GM19193 (cell line): ENCODE data around the gene TCERG1L.

Source experiments
- POLR2A ChIP-seq: IDR thresholded peaks from 4 replicates; pipeline ENCODE4 v1.6.1; 2011; ENCODE audit not compliant: insufficient read depth, insufficient read length; ENCODE audit errors: extremely low read depth

TCERG1L gene

DNA sequence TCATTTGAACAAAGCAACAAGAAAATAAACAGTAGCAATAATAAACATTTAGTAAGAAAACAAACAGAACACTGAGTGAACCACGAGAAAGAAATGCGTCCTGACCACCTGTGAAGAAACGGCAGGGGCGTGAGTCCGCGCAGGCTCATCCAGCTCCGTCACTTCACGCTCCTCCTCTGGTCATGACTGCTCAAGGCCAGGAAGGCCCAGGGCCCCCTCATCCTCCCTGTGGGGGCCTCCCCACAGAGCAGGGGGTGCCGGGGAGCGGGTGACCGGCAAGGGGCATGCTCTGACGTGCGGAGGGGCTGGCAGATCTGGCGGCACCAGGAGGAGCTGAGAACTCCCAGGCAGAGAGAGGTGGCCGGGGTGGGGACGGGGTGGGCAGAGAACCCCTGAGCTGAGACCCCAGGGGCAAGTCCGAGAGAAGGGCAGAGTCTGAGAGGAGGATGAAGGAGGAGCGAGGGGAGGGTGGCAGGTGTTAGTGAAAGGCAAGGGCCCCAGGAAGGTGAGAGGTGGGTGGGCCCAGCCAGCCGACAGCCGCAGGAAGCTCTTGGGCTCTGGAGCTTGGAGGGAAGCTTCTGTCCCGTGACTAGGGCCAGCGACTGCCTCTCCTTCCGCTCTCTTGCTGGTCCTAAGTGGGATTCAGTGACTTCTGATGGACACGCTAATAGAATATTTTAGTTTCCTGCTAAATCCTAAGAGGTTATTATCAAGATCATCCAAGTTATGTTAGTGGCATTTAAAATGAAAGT lies 223.9 kb downstream of the TCERG1L start:
- no peak for TF ChIP-seq POLR2A

DNA sequence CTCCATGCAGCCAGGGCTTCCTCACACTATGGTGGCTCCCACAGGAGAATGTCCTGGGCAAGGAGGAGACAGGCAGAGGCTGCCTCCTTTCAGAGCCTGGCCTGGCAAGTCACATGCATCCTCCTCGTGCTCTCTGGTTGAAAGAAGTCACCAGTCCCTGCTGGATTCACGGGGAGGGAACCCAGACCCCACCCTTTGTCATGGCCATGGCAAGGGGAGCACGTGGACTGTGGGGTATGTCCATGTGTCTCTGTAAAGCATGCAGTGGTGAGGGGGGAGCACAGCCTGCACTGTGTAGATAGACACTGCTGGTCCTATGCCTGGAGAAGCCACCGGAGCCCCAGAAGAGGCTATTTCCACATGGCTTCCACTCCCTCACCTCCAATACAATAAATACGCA lies 225.0 kb downstream of the TCERG1L start:
- no peak for TF ChIP-seq POLR2A

DNA sequence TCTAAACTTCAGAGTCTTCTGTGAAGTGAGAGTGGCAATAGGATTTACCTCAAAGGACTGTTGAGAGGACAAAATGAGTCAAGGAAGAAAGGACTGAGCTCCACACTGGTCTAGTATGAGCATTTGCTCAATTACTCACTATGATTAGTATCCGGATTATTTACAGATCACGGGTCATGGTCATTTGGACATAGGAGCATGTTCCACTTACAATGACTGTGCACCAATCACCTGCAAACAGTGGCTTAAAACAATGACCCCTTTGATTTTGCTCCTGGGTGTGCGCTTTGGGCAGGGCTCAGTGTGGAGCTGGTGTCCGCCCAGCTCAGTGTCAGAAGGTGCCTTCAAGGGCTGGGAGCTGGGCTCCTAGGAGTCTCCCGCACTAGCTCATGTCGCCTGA lies 225.4 kb downstream of the TCERG1L start:
- TF ChIP-seq POLR2A, result no peak

DNA sequence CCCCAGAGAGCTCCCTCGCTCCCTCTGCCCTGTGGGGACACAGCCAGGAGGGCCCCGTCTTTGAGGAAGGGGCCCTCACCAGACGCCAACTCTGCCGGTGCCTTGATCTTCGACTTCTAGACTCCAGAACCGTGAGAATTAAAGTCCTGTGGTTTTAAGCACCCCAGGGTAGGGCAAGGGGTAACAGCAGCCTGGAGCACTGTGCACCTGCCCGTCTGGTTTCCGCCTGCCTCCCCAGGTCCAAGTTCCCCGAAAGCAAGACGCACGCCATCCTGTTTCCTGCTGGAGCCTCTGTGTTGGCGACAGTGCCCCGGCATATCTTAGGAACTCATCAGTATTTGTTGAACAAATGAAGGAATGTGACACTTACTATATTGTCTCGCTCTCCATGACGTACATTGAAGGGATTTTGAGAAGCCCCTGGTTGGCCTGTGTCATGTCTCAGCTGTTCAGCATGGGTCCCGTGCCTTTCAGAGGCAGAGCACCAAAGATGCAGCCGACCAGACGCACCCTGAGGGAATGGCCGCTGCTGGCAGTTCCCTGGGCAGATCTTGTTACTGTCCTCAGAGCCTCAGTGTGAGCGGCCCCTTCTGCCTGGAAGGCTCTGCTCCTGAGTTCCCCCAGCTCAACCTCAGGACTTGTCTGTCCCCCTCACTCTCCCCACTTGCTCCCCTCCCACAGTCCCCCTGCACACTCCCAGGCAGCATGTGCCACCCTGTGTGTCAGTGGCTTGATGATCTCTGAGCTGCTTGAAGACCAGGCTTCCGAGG lies 226.2 kb downstream of the TCERG1L start:
- no peak for TF ChIP-seq POLR2A

DNA sequence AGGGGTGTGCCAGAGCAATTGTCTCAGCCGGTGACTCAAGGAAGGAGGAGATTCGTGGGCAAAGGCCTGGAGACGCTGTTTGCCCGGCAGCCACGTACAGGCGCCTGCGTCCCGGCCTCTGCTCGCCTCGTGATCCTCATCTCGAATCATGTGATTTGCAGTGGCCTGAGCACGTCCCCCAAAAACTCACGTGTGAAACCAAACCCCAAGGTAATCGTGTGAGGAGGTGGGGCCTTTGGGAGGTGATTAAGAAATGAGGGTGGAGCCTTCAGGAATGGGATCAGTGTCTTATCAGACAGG lies 226.8 kb downstream of the TCERG1L start:
- no peak for TF ChIP-seq POLR2A

DNA sequence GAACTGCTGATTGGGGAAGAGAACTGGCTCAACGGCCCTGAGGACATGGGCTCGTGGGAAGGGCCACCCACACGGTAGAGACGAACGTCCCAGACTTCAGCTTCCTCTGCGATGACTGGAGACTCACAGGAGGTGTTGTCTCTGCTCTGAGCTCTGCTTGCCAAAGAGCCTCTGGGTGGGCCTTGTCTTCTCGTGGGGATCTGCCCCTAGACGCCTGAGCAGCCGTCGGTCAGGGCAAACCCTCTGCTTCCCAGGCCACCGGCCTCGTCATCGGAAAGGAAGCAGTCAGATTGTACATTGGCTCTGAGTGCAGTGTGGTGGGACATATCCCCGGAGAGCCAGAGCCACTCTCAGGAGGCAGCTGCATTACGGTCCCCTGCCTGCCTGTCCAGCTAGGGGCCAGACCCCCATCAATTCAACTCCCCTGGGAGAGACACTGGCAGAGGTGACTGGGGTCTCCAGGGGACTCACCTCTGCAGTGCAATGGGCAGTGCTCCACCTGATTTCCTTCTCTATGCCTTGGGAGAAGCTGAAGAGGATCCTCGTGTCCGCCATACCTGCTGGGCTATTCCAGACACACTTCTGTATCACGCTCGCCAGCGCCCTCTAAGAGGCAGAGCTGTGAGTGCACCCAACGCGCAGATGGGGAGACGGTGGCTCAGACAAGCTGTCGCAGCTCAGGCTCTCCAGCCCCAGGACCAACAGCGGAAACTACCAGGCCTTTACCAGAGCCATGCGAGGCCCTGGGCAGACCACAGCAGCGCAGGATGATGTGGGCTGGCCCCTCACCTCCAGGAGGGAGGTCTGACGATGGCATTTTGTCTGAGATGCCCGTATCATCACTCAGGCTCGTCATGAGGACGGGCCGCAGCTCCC lies 227.4 kb downstream of the TCERG1L start:
- no peak for TF ChIP-seq POLR2A

DNA sequence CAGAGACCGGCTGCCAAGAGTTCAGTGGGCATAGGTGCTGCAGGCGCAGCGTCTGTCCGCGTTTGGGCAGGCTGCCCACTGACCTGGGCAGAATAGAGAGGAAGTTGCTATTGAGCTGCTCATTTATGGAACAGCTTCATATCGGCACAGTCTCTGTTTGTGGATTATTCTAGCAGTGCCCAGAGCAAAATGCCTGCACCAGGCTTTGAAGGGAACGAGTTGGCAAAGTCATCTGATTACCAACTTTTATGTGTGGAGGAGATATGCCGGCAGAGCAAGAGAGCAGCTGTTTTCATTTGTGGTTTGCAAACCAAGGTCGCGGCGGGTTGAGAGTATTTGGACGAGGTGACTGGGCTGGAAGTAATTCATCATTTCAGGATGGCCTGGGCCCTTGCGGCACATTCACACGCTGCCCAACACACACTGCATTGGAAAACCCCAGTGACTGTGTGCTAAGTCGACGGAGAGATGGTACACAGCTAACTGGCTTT lies 228.5 kb downstream of the TCERG1L start:
- no peak for TF ChIP-seq POLR2A

DNA sequence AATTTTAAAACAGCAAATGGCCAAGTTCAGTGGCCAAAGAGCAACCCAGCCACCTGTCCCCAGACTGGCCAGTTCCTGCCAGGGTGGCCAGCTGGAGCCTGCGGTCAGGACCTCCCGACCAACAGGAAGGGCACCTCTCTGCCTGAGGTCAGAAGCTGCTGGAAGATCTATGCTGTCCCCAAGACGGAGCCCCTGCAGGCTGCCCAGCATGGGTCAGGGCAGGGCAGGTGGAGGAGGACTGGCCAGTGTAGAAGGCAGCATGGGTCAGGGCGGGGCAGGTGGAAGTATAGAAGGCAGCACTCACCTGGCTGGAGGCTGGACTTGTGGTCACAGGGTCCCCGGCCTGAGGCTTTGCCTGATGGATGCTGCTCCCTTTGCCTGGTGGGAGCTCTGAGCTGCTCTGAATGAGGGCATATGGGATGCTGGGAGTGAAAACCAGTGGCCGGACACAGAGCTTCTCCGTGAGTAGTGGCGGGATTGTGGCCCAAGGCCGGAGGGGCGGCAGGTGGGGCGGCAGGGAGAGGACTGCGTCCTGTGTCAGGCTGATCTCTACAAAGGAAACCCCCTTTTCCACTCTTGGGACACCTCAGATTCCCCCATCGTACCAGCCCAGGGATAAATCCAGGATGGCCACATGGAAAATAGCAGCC lies 229.2 kb downstream of the TCERG1L start:
- no peak for TF ChIP-seq POLR2A

DNA sequence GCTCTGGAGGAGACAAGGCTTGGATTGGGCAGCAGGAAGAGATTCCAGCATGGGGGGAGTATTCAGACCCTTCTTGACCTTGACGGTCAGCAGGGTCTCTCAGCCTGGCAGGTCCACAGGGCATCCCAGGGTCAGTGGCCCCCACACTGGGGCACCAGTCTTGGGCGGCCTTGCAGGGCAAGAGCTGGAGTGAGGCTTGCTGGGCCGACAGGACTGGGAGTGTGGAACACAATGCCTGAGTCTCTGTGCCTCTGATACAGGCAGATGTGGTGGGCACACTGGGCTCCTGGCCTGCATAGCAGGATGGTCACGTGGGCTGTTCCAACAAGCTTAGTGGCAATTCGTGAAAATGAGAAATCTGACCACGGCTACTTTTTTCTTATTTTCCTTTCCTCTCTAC lies 229.7 kb downstream of the TCERG1L start:
- no peak for TF ChIP-seq POLR2A

DNA sequence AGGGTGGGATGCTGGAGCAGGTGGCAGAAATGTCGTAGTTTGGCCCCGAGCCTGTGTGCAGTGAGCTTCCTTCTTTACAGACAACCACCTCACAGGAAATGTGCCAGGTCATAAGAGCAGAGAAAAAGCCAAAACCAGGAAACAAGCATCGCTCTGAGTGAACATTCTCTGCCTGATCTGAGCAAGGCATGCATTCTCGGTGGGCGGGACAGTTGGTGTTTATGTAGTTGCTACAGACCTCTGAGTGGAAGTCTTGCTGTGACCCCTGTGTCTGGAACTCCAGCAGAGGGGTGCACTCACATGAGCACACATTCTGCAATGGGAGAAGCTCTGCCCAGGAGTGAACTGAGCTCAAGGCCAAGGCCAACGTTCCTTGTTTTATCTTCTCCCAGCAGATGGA lies 230.1 kb downstream of the TCERG1L start:
- no peak for TF ChIP-seq POLR2A

DNA sequence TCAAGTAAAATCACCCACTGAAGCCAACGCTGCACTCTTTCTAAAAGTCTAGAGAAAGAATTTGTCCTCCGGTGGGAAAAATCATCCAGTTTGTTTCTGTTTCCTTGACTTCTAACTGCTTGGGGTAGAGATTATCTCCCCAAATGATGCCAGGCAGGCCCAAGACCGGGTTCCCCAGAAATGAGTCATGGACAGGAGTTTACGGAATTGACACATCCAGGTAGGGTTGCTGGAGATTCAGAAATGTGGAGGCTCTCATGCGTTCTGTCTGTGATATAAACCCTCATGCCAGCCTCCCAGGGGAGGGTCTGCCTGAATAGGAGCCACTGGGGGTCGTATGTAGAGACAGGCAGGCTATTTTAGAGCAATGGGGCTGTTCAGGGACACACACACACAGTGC lies 230.9 kb downstream of the TCERG1L start:
- TF ChIP-seq POLR2A, result no peak

DNA sequence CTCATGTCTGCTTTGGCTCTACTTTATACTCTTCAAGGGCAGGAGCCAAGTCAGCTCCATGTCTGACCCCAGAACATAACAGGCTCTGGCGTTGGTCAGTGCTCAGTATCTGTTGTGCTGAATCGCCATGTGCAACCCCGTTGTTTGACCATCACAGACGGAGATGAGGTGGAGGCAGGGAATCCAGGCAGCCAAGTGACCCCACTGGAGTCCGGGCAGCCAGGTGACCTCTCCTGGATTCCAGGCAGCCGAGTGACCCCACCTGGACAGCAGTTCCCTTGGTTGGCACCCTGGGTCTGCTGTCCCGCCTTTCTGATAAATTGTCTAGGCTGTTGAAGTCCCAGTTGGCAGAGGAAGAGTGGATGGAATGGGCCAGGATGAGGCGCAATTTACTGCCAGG lies 232.2 kb downstream of the TCERG1L start:
- no peak for TF ChIP-seq POLR2A

DNA sequence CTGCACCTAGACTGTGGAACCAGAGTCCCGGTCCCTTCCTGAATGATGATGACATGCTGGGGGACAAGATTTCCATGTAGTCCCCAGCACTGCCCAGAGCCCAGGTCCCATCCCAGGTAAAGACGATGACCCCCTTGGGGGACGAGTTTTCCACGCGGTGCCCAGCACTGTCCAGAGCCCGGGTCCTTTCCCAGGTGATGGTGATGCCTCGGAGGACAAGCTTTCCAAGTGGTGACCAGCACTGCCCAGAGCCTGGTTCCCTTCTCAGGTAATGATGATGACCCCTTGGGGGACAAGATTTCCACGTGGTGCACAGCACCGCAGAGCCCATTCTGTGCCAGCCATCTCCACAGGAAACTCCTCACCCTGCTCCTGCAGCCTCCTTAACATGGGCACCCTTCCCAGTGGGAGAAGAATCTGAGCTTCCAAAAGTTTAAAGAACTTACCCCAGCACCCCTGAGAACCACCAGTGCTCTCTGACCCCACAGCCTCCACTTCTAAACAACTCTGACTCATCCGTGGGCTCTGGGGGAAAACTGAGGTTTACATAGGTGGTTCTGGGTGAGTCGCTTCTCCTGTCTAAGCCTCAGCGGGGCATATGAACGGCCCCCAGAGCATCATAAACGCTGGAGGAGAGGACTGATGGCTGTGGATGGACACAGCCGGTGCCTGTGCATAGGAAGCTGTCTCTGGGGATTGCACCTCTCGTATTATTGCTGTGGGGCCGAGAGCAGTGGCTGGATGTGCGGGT lies 233.2 kb downstream of the TCERG1L start:
- TF ChIP-seq POLR2A, result no peak

DNA sequence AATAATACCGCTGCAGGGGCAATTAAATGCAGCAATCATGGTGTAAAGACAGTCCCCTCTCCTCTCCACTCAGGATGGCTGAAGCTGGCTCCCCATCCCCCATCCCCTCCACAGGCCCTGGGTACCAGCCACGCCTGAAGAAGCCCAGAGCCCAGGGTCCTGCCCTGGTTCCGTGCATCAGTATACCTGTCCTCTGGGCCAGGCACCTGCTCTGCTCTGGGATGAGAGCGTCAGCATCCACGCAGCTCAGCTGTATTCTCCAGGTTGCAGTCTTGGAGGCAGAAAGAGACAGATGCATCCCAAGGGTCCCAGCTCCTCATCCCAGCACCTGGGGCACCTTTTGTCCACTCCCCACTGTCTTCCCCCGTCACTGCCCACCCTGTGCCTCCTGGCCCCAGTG lies 233.8 kb downstream of the TCERG1L start:
- TF ChIP-seq POLR2A, result no peak
